Astrocyte (in vitro differentiated cells and primary cell): ENCODE results near the gene CHST3.

Experiments used
- EZH2 ChIP-seq: IDR thresholded peaks from 2 replicates; pipeline ENCODE4 v1.6.1; 2012; ENCODE audit warnings: mild to moderate bottlenecking, low read length, inconsistent platforms; ENCODE audit not compliant: insufficient read depth
- TF ChIP-seq, protein P1 (sequence below): IDR thresholded peaks from 2 replicates; pipeline ENCODE4 v1.5.1; 2011; ENCODE audit warnings: low read depth, mild to moderate bottlenecking, inconsistent platforms, low read length, moderate library complexity; ENCODE audit not compliant: insufficient read depth

DNA sequence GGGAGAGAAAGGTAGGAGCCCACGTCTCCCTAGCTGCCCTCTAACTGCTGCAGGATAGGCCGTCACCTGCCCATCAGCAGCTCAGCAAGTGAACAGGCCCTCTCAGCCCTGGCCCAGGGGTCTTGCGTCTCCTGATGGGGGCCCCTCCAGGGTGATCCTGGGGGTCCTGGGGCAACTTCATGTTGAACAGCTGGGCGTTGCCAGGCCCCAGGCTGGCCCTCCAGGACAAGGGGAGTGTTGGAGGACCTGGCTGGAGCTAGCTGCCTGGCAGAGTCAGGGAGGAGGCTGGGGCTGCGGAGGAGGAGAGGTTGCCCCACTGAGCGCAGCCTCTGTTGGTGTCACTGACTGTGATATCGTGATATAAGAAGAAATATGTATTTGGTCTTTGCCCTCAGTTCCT lies 89.5 kb downstream of the CHST3 start:
- TF ChIP-seq, protein P1, sequence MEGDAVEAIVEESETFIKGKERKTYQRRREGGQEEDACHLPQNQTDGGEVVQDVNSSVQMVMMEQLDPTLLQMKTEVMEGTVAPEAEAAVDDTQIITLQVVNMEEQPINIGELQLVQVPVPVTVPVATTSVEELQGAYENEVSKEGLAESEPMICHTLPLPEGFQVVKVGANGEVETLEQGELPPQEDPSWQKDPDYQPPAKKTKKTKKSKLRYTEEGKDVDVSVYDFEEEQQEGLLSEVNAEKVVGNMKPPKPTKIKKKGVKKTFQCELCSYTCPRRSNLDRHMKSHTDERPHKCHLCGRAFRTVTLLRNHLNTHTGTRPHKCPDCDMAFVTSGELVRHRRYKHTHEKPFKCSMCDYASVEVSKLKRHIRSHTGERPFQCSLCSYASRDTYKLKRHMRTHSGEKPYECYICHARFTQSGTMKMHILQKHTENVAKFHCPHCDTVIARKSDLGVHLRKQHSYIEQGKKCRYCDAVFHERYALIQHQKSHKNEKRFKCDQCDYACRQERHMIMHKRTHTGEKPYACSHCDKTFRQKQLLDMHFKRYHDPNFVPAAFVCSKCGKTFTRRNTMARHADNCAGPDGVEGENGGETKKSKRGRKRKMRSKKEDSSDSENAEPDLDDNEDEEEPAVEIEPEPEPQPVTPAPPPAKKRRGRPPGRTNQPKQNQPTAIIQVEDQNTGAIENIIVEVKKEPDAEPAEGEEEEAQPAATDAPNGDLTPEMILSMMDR: no peak
- no peak for TF ChIP-seq EZH2
